Panc1 (cell line): ENCODE results near the gene GRHPR. TPM values are rescaled to one million over a fixed set of nuclear protein-coding genes. Genes with fewer than 3 reads are reported as not detected.

Source experiments
- ATAC-seq: fragments of 200-7000 bp; cut with Tn5 transposase; 2 replicates; pipeline ENCODE4 v1.9.1; 2020; ENCODE audit warnings: mild to moderate bottlenecking, moderate library complexity
- BruUV-seq: library from RNA; stranded (reverse); fragments of 400-500 nt; replicated peaks from 2 replicates; lab custom pipeline; 2021; lab: Mats Ljungman, UMichigan
- CTCF ChIA-PET: fragments of 300-600 bp; sonication (Branson Sonifier 250); formaldehyde crosslinking; loops from one replicate; lab custom pipeline; 2022; ENCODE audit warnings: antibody characterized with exemption; lab: Charles Lee
- POLR2A ChIA-PET: fragments of 300-600 bp; sonication (Branson Sonifier 250); formaldehyde crosslinking; loops from one replicate; lab custom pipeline; 2022; ENCODE audit warnings: antibody characterized with exemption; lab: Charles Lee
- DNase-seq: peaks from one replicate; pipeline ENCODE4 v3.0.0-alpha.2; 2010; ENCODE audit warnings: low read depth, low spot score
- H3K27ac ChIP-seq: 2 replicates; pipeline ENCODE4 v1.5.1; 2011; ENCODE audit warnings: mild to moderate bottlenecking, low read length, inconsistent platforms
- H3K27me3 ChIP-seq: fragments of 200-500 bp; sonication (Bioruptor generic); 2 replicates; pipeline ENCODE4 v1.6.0; 2014; ENCODE audit warnings: low read length, inconsistent platforms; ENCODE audit not compliant: control insufficient read depth, insufficient read depth
- H3K36me3 ChIP-seq: fragments of 200-500 bp; sonication (Bioruptor generic); 2 replicates; pipeline ENCODE4 v1.5.1; 2014; ENCODE audit warnings: inconsistent platforms, mild to moderate bottlenecking, low read length, moderate library complexity; ENCODE audit not compliant: control insufficient read depth, insufficient read depth
- H3K4me1 ChIP-seq: 2 replicates; pipeline ENCODE4 v1.5.1; 2011; ENCODE audit warnings: inconsistent platforms, mild to moderate bottlenecking, low read length, moderate library complexity; ENCODE audit not compliant: control insufficient read depth, insufficient read depth
- H3K4me3 ChIP-seq, 2 experiments: 2 replicates each; pipeline ENCODE4 v1.5.1; 2011 to 2012; ENCODE audit warnings: low read depth in 2 of 2, low read length in 2 of 2, mild to moderate bottlenecking in 2 of 2, inconsistent platforms in 1 of 2, moderate library complexity in 1 of 2
- H3K9me3 ChIP-seq: fragments of 200-500 bp; sonication (Bioruptor generic); 2 replicates; pipeline ENCODE4 v1.5.1; 2014; ENCODE audit warnings: low read depth, mild to moderate bottlenecking, inconsistent platforms, low read length, moderate library complexity; ENCODE audit not compliant: control insufficient read depth, insufficient read depth
- CTCF ChIP-seq: fragments of 450-650 bp; IDR thresholded peaks from 2 replicates; pipeline ENCODE4 v1.5.1; 2017; ENCODE audit warnings: mild to moderate bottlenecking
- POLR2AphosphoS5 ChIP-seq: IDR thresholded peaks from 2 replicates; pipeline ENCODE4 v1.6.1; 2012; ENCODE audit warnings: mild to moderate bottlenecking, low read depth, low read length, moderate library complexity
- REST ChIP-seq, 2 experiments: IDR thresholded peaks; 2 replicates each; pipeline ENCODE4 v1.6.1; 2011 to 2012; ENCODE audit warnings: low read depth in 2 of 2, control low read depth in 1 of 2, low read length in 1 of 2, mild to moderate bottlenecking in 1 of 2, moderate library complexity in 1 of 2; ENCODE audit not compliant: insufficient read depth in 1 of 2
- SIN3A ChIP-seq: IDR thresholded peaks from 2 replicates; pipeline ENCODE4 v1.6.1; 2012; ENCODE audit warnings: low read depth, mild to moderate bottlenecking, low read length, moderate library complexity, borderline replicate concordance; ENCODE audit not compliant: insufficient read depth
- TCF7L2 ChIP-seq: IDR thresholded peaks from 2 replicates; pipeline ENCODE4 v1.6.1; 2011; ENCODE audit warnings: mild to moderate bottlenecking, low read depth, low read length, inconsistent platforms
- in situ Hi-C: cut with HindIII; loops from 2 replicates; pipeline ENCODE4 v1.10.0; 2016; ENCODE audit warnings: low sequenced_read_pairs, low pct_unique_long_range_greater_than_20kb
- intact Hi-C: fragments of 100-400 bp; cut with micrococcal nuclease; formaldehyde crosslinking; loops from one replicate; pipeline ENCODE4 v1.10.0; 2022; ENCODE audit not compliant: unreplicated experiment
- total RNA-seq: library from RNA; stranded (reverse); gene quantifications from one replicate; pipeline ENCODE4 v1.2.1, GENCODE V29; 2021; ENCODE audit not compliant: unreplicated experiment

Gene GRHPR
- total RNA-seq, 1 experiment from 2014 or later: 238 TPM

- in situ Hi-C loops (no loop called here), intact Hi-C loops (no loop called here)
- no TSS peak for BruUV-seq
Measured at GRCh38 chr9:37406603-37407401, 15.7 kb upstream of the GRHPR start.

DNA sequence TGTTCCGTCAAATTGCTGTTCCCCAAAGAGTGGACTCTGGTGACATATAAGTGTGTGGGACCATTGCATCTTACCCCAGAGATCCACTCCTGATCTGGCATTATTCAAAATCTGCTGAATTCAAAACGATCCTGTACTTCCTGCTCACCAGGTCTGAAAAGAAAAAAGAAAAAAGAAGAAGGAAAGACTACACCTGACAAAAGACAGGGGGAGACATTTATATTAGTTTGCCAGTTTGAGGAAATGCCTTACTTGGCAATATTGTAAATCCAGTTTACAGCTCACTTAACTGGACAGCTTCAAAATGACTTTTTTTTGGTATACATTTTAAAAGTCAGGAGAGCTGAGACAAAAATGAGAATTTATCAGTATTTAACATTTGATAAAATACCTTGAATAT, 15.0 kb upstream of the GRHPR start:
- Histone ChIP-seq H3K36me3 (no peaks in the 10 kb centered on the region), H3K4me1 (peaks cover 9% of the 10 kb centered on the region), H3K9me3 (no peaks in the 10 kb centered on the region), H3K27me3 (no peaks in the 10 kb centered on the region; the same call in 1 of the 2 replicates), H3K4me3 (no peak overlapping the region), H3K27ac (no peak overlapping the region)
- DNase-seq (no peak), ATAC-seq (no peak)
- BruUV-seq: no TSS peak
- POLR2A ChIA-PET: no interaction called here
- intact Hi-C loops: no loop called here
- in situ Hi-C loops: no loop called here
- CTCF ChIA-PET: interaction anchor here (0.6 to 1.3 kb wide), 2 partner anchors 8 to 380 kb away, joined by 3 to 6 read pairs; no protein-coding TSS in a partner anchor
- TF ChIP-seq POLR2AphosphoS5 (no peak), SIN3A (no peak), TCF7L2 (no peak), REST (IDR thresholded peaks at IDR 0.05; ENCODE audit: insufficient read depth in 1 of 2, low read depth in 2 of 2, low read length in 1 of 2) (no peak)

More at GRCh38 chr9:37406603-37407401, 15.7 kb upstream of the GRHPR start:
- Histone ChIP-seq H3K4me1 (0 out of 2 replicates have a peak, but pooled peaks cover 4% of the 10 kb centered on the region), H3K27me3 (no peaks in the 10 kb centered on the region; the same call in 1 of the 2 replicates), H3K9me3 (no peaks in the 10 kb centered on the region), H3K27ac (no peak overlapping the region), H3K36me3 (no peaks in the 10 kb centered on the region), H3K4me3 (no peak overlapping the region)
- no peak for ATAC-seq
- POLR2A ChIA-PET: no interaction called here
- CTCF ChIA-PET: interaction anchor here (0.6 to 1.3 kb wide), 2 partner anchors 8 to 379 kb away, joined by 3 to 6 read pairs; no protein-coding TSS in a partner anchor
- TF ChIP-seq REST (IDR thresholded peaks at IDR 0.05; ENCODE audit: insufficient read depth in 1 of 2, low read depth in 2 of 2, low read length in 1 of 2): no peak
- TF ChIP-seq POLR2AphosphoS5: no peak
- no peak for TF ChIP-seq TCF7L2
- no peak for TF ChIP-seq CTCF
- no peak for TF ChIP-seq SIN3A
- DNase-seq: no peak
